GM18498 (cell line): ENCODE measurements around the gene SUSD6.
"Not testable (repeated sequence)": the region's sequence is repeated elsewhere in the genome, so short reads cannot be mapped to it uniquely, and the experiment has no call there.

Source experiments
- ATAC-seq: cut with Tn5 transposase; IDR thresholded peaks from one replicate; pipeline ENCODE4 v1.9.1; 2021; ENCODE audit warnings: mild to moderate bottlenecking, moderate library complexity; ENCODE audit not compliant: unreplicated experiment

The SUSD6 gene

DNA sequence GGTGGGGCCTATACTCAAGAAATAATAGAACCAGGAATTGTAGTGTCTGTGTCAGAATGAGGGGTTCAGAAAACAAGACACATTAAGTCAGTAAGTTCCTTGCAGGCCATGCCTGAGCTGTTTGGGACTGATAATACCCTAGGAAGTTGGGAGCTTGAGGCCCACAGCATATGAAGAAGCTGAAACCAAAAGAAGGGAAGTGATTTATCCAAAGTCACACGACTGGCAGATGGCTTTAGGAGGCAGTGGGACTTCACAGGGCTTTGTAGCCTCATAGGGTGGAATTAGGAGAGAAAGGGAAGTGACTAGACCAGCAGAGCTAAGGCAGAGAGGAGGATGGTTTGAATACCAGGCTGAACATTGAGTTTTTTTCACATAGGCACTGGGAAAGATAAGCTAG is 99.0 kb downstream of the SUSD6 start:
- no peak for ATAC-seq

- ATAC-seq = no peak
Measured at GRCh38 chr14:69711065-69711464, 99.7 kb downstream of the SUSD6 start.

- no peak for ATAC-seq
Measured at GRCh38 chr14:69711477-69711876, 100.1 kb downstream of the SUSD6 start.

GRCh38 chr14:69711881-69712560 is 100.6 kb downstream of the SUSD6 start:
- no peak for ATAC-seq

DNA sequence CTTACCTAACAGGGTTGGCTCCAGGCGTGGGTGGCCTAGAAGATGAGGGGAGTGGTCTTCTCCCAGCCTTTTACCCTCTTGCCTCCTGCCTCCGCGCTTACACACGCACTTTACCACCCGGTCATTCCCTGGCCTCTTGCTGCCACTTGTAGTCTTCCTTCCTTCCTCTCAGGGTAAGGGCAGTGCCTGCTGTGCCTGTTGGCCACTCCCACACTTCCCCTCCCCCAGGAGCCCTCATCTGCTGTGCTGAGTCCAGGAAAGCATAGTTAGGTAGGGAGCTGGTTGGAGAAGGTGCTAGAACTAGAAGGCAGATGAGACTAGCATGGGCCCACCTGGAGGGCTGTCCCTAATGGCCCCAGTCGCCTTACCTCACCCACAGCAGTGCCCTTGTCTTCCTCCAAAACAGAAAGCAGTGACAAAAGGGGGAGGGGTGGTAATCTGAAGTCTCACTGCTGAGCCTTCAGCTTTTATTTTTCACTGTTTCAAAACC is 101.2 kb downstream of the SUSD6 start:
- no peak for ATAC-seq

- ATAC-seq = no peak
Measured at GRCh38 chr14:69713209-69713781, 101.9 kb downstream of the SUSD6 start.

DNA sequence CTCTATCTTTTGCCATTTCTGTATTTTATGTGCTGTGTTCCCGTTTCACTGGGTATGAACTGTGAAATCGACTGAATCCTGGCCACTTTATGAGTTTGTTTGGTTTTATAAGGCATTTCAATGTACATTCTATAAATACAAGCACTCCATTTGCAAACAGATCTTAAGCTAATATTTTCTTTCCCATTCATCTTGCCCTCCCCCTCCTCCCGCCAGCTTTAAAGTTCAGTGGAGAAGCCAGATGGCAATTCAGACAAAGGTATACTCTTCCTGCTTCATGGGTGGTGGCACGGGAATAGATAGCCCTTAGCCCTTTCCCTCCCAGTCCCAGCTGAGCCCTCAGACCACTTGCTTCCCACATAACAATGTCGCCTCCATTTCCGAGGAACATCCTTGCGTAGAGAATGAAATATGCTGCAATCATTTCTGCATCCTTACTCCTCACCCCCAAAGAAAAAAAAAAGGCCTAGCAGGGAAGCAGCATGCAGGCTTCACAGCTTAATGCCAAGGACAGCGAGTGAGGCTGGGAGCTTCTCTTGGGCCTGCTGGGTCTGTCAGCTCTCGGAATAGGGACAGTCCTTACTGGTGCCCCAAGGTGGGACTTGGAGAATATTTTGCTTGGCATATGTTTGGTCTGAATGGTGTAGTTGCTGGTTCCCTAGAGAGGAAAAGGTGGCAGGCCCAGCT is 102.7 kb downstream of the SUSD6 start:
- no peak for ATAC-seq

GRCh38 chr14:69715725-69716477 is 104.5 kb downstream of the SUSD6 start:
- no peak for ATAC-seq

DNA sequence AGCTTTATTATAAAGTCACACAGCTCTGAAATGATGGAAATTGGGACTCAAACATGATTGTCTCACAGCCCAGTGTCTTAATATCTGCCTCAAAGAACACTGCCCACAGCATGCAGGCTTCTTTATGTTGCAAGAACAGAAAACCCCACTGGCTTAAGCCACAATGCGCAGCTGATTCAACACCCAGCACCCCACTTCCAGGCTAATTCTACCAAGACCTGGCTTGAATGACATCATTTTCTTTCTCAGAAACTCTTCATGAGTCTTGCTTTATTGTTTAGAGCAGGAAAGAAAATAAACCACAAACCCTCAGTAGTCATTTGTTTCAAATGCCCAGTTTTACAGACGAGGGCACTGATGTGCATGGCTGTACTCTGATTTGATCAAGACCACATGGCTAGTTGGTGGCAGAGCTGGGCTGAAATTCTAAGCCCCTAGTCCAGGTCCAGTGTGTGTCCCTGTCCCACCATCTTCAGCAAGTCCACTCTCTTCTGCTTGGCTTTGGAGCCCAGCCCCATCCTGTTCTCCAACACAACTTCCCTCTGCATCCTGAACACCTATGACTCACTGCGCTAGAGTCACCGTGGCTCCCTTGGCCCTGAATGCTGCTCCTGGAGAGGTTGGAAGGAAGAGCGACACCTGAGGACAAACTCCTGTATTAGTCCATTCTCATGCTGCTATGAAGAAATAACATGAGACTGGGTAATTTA is 105.2 kb downstream of the SUSD6 start:
- ATAC-seq = no peak

GRCh38 chr14:69718614-69719013 is 107.2 kb downstream of the SUSD6 start:
- ATAC-seq = not testable (repeated sequence)

DNA sequence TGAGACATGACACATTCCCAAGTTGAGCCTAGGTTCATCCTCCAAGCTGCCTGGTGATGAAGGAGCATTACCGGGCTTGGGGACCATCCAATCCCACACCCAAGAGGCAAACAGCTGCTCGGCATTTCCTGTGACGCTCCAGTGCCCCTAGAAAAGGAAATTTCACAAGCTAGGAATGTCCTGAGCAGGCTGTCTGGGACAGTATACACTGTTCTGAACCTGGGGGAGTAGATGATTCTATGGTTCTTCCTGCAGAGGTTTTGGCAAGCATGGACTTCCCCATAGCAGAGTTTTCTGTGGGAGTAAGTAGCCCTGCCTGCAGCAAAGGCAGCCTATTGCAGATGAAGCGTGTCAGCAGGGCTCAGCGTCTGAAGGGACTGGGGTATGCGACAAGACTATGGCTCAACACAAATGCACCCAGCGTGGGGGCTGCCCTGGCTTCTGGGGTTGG is 108.1 kb downstream of the SUSD6 start:
- no peak for ATAC-seq

DNA sequence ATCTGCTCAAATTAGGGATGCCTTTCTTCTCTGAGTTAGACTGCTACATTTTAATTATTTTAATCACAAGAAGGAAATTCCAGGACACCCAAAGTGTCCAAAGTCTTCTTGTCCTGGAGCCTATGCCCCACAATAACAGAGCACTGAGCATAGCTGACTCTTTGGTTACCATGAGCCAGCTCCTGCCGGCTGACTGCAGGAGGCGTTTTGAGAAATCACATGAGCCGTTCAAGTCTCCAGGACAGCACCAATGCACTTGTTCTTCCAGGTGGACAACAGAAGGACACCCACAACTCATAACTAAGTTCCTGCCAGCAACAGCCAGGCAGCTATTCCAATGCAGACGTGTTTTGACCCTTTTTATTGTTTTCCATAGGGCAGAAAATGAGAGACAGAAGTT is 109.5 kb downstream of the SUSD6 start:
- ATAC-seq = no peak

DNA sequence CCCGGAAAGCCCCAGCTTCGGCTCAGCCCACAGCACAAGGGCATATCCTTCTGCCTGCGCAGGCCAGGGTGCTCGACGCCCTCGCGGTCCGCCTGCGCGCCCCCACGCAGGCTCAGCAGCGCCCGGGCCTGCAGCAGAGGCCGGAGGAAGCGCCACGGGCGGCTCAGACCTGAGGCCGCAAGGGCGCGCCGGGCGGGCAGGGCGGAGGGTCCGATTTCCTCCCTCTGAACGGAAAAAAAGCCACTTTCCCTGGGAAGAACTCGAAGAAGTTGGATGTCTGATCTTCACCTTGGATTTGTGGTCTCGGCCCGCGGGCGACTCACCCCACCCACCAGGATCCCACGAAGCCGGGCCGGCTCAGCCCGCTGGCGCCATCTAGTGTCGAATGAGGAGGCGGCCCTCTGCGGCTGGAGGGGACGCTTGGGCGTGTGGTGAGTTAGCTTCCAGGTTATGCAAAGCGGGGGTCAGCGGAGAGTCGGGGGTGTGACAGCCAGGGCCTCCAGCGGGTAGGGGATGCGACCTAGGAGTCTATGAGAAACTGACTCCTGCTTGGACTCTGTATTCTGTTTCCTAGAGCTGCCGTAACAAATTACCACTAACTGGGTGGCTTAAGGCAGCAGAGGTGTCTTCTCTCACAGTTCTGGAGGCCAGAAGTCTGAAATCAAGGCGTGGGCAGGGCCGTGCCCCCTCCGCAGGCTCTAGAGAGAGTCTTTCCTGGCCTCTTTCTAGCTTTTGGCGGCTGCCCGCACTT is 115.5 kb downstream of the SUSD6 start:
- ATAC-seq = peak; percentile 95

- no peak for ATAC-seq
Measured at GRCh38 chr14:69727860-69728259, 116.5 kb downstream of the SUSD6 start.

DNA sequence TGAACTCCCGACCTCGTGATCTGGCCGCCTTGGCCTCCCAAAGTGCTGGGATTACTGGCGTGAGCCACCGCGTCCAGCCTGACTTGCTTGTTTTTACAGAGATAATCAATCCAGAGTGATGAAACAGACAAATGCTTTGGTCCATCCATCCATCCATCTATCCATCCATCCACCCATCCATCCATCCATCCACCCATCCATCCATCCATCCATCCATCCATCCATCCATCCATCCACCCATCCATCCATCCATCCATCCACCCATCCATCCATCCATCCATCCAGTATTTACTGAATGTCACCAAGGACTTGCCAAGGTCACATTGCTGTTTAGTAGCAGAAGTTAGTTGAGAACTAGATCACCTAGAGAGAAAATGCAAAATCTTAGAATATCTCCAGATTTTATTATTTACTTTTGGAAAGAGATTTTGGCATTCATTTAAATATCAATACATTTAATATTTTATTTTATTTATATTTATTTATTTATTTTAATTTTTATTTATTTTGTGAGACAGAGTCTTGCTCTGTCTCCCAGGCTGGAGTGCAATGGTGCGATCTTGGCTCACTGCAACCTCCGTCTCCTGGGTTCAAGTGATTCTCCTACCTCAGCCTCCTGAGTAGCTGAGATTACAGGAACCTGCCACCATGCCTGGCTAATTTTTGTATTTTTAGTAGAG is 120.7 kb downstream of the SUSD6 start:
- not testable (repeated sequence) for ATAC-seq

DNA sequence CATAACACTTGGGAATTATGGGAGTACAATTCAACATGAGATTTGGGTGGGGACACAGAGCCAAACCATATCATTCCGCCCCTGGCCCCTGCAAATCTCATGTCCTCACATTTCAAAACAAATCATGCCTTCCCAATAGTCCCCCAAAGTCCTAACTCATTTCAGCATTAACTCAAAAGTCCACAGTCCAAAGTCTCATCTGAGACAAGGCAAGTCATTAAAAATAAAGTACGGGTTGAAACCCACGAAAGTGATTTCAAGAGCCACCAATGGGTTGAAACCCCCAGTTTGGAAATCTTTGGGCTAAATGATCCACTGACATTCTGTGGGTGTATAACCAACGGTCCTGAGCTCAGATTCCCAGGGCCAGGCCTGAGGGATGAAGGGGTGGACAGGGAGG is 125.0 kb downstream of the SUSD6 start:
- ATAC-seq = not testable (repeated sequence)

DNA sequence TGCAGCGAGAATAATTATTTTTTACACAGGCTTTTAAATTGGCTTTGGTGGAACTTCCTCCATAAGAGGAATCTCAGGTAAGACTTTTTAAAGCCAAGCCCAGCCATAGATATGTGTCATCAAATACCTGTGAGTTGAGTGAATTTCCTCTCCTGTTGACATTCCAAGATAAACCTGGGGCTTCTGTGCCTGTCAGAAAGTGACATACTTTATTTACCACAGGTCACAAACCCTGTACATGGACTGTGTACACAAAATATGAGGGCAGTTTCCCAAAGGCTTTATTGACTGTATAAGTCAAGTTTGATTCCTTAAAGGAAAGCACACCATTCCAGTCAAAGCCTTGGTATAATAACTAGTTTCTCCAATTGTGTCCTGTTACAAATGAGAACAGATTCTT is 129.7 kb downstream of the SUSD6 start:
- no peak for ATAC-seq

DNA sequence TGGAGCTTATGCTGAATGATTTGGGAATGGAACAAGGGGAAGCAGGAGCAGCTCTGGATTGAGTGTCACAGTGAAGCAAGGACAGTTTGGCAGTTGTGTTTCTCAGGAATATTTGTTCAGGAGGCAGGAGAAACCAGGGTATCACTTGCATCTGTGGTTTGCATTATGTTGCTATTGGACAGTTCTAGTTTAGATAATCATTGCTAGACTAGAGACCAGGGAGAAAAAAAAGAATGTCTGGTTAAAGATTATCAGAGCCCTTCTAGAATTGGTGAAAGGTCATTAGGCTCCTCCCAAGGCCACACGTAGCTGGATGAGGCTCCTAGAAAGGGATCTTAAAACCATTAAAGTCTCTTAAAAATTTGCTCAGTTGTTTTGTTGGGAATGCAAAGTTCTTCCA is 138.6 kb downstream of the SUSD6 start:
- no peak for ATAC-seq

DNA sequence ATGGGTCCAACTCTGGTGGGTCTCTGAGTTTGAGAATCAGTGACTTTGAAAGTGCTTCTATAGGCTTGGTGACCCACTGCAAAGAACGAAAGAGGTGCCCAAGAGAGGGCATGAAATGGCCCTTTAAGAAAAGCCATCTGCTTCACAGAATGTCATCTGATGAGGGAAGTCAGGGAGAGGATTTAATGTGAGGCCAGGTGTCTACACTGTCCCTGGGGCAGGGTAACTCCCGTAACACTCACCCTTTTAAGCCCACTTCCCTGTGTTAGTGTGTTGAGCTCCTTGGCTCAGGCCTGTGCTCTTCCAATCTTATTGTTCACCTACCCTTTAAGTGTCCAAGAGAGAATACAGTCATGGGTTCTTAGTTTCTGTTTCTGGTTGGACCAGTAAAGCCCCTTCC is 139.1 kb downstream of the SUSD6 start:
- no peak for ATAC-seq
